OCI-LY1 (cell line): ENCODE data around the gene FAM50A.

Experiments used
- CTCF ChIP-seq: fragments of 200-600 bp; sonication (generic), shearing (Covaris generic); IDR thresholded peaks from 2 replicates; pipeline ENCODE4 v1.5.1; 2017; ENCODE audit warnings: mild to moderate bottlenecking, antibody characterized with exemption, low read length, moderate library complexity, mixed read lengths
- EZH2 ChIP-seq: fragments of 200-600 bp; sonication (generic), shearing (Covaris generic); IDR thresholded peaks from 2 replicates; pipeline ENCODE4 v1.8.0; 2017; ENCODE audit warnings: borderline replicate concordance, mixed run types, mild to moderate bottlenecking, antibody characterized with exemption, low read length, moderate library complexity, mixed read lengths

GRCh38 chrX:154490414-154491083 is 46.6 kb downstream of the FAM50A start, which contains the start of gene SLC10A3:
- TF ChIP-seq CTCF (no peak), EZH2 (no peak)
